ENCODE measurements around the gene CADM2. TPM values are rescaled to one million over a fixed set of nuclear protein-coding genes. Genes with fewer than 3 reads are reported as not detected.
A peak's percentile ranks its signal among the peaks of the same experiment; 100 is the strongest.
"Not testable (repeated sequence)": the region's sequence is repeated elsewhere in the genome, so short reads cannot be mapped to it uniquely, and the experiment has no call there.

Gene CADM2
- total RNA-seq, 4 donors from 2014 or later: 15.6 to 51.8 (median 37.4) TPM

GRCh38 chr3:85487375-85487774, 528.6 kb downstream of the CADM2 start:
- H3K4me1 ChIP-seq: peaks cover 0 to 5% (median 0%) of the 10 kb centered on the region in 4 donors
- no peaks in the 10 kb centered on the region for H3K9me3 ChIP-seq
- H3K27ac ChIP-seq: no peak overlapping the region
- no peaks in the 10 kb centered on the region for H3K27me3 ChIP-seq
- 88 to 93% methylated on average over 9 of the region's 9 CpGs for WGBS, 2 donors
- no peaks in the 10 kb centered on the region for H3K36me3 ChIP-seq
- no peak for TF ChIP-seq POLR2A (IDR thresholded peaks at IDR 0.05)
- no peak for TF ChIP-seq CTCF (IDR thresholded peaks at IDR 0.05)
- TF ChIP-seq EP300 (IDR thresholded peaks at IDR 0.05): no peak
- no peak overlapping the region for H3K4me3 ChIP-seq
- no peak for DNase-seq (ENCODE audit: low spot score in 2 of 2)

- 83 to 85% methylated on average over 5 of the region's 5 CpGs for WGBS, 2 donors
- H3K27ac ChIP-seq: no peak overlapping the region
- H3K4me1 ChIP-seq: no peaks in the 10 kb centered on the region
- DNase-seq (ENCODE audit: low spot score in 2 of 2): no peak
- no peaks in the 10 kb centered on the region for H3K27me3 ChIP-seq
- no peak overlapping the region for H3K4me3 ChIP-seq
- no peak for TF ChIP-seq POLR2A (IDR thresholded peaks at IDR 0.05)
- no peak for TF ChIP-seq EP300 (IDR thresholded peaks at IDR 0.05)
- no peaks in the 10 kb centered on the region for H3K9me3 ChIP-seq
- H3K36me3 ChIP-seq: no peaks in the 10 kb centered on the region
These were observed 536.8 kb downstream of the CADM2 start for GRCh38 chr3:85495602-85496001.

- 95 to 99% methylated on average over 4 of the region's 4 CpGs for WGBS, 2 donors
- H3K4me3 ChIP-seq: no peak overlapping the region
- H3K36me3 ChIP-seq: no peaks in the 10 kb centered on the region
- H3K4me1 ChIP-seq: no peaks in the 10 kb centered on the region
- H3K9me3 ChIP-seq: no peaks in the 10 kb centered on the region
- H3K27ac ChIP-seq: no peak overlapping the region
- TF ChIP-seq POLR2A (IDR thresholded peaks at IDR 0.05): no peak
- no peak for TF ChIP-seq EP300 (IDR thresholded peaks at IDR 0.05)
- TF ChIP-seq CTCF (IDR thresholded peaks at IDR 0.05): no peak
- no peaks in the 10 kb centered on the region for H3K27me3 ChIP-seq
- DNase-seq (ENCODE audit: low spot score in 2 of 2): no peak
These were observed 539.4 kb downstream of the CADM2 start for GRCh38 chr3:85498177-85498576.

GRCh38 chr3:85502148-85502875, 543.5 kb downstream of the CADM2 start:
- no peak overlapping the region for H3K27ac ChIP-seq
- no peaks in the 10 kb centered on the region for H3K36me3 ChIP-seq
- DNase-seq (ENCODE audit: low spot score in 2 of 2): no peak
- H3K4me3 ChIP-seq: no peak overlapping the region
- H3K9me3 ChIP-seq: peaks cover 0 to 6% (median 0%) of the 10 kb centered on the region in 4 donors
- TF ChIP-seq EP300 (IDR thresholded peaks at IDR 0.05) (no peak), POLR2A (IDR thresholded peaks at IDR 0.05) (no peak), CTCF (IDR thresholded peaks at IDR 0.05) (no peak)
- WGBS, 2 donors: 35 to 43% methylated on average over 2 of the region's 2 CpGs
- H3K27me3 ChIP-seq: no peaks in the 10 kb centered on the region
- H3K4me1 ChIP-seq: no peaks in the 10 kb centered on the region

GRCh38 chr3:85504129-85504784, 545.5 kb downstream of the CADM2 start:
- not testable (repeated sequence) for H3K36me3 ChIP-seq; H3K27ac ChIP-seq; H3K9me3 ChIP-seq; DNase-seq (ENCODE audit: low spot score in 2 of 2); H3K27me3 ChIP-seq; H3K4me1 ChIP-seq
- H3K4me3 ChIP-seq: peak overlapping the region in 1 of 4 donors; percentile 14
- 95 to 97% methylated on average over 31 to 32 of the region's 33 CpGs for WGBS, 2 donors

- H3K9me3 ChIP-seq; H3K4me1 ChIP-seq; H3K27ac ChIP-seq; H3K27me3 ChIP-seq; H3K36me3 ChIP-seq; DNase-seq (ENCODE audit: low spot score in 2 of 2): not testable (repeated sequence)
- peak overlapping the region in 1 of 4 donors; percentile 14 for H3K4me3 ChIP-seq
- 94 to 95% methylated on average over 20 to 33 of the region's 41 CpGs for WGBS, 2 donors
These were observed 546.2 kb downstream of the CADM2 start for GRCh38 chr3:85504785-85505511.

- H3K4me3 ChIP-seq; H3K36me3 ChIP-seq; H3K27me3 ChIP-seq; H3K9me3 ChIP-seq; DNase-seq (ENCODE audit: low spot score in 2 of 2); H3K27ac ChIP-seq; H3K4me1 ChIP-seq: not testable (repeated sequence)
- WGBS, 2 donors: 93 to 96% methylated on average over 5 of the region's 5 CpGs
These were observed 548.3 kb downstream of the CADM2 start for GRCh38 chr3:85507052-85507451.
